Measurements from ENCODE around the gene BCL2L2.
A peak's percentile ranks its signal among the peaks of the same experiment; 100 is the strongest.

GRCh38 chr14:23294734-23295561, 11.7 kb upstream of the BCL2L2 start:
- TF ChIP-seq CTCF (optimal IDR thresholded peaks at IDR 0.05 in 1 of 3, IDR thresholded peaks at IDR 0.05 in 1 of 3, conservative IDR thresholded peaks at IDR 0.05 in 1 of 3; ENCODE audit: extremely low read depth in 1 of 3, insufficient read depth in 2 of 3, low read length in 3 of 3) = peak; percentile 70 to 88 (median 86)
- TF ChIP-seq EZH2 (IDR thresholded peaks at IDR 0.05; ENCODE audit: low read length) = no peak

Measured in keratinocyte (primary cell).